Mononuclear cell (primary cell): ENCODE results near the gene CT47A1. TPM values are rescaled to one million over a fixed set of nuclear protein-coding genes. Genes with fewer than 3 reads are reported as not detected.
"Not testable (repeated sequence)": the region's sequence is repeated elsewhere in the genome, so short reads cannot be mapped to it uniquely, and the experiment has no call there.

Experiments
- H3K27me3 ChIP-seq: 2 replicates; pipeline ENCODE4 v1.6.0; 2011; ENCODE audit warnings: low read length, control low read depth; ENCODE audit not compliant: insufficient read depth
- H3K4me1 ChIP-seq: 2 replicates; pipeline ENCODE4 v1.5.1; 2011; ENCODE audit warnings: mild to moderate bottlenecking, low read length, control low read depth; ENCODE audit not compliant: insufficient read depth
- H3K4me3 ChIP-seq: 2 replicates; pipeline ENCODE4 v1.5.1; 2011; ENCODE audit warnings: mild to moderate bottlenecking, low read length, moderate library complexity
- H3K9me3 ChIP-seq: 2 replicates; pipeline ENCODE4 v1.5.1; 2011; ENCODE audit warnings: low read depth, mild to moderate bottlenecking, control low read depth, low read length
- total RNA-seq: library from RNA; depleted of rRNA; stranded (reverse); fragments of >200 nt; gene quantifications from one replicate; pipeline ENCODE4 v1.2.3, GENCODE V29; 2012

CT47A1 gene
- total RNA-seq, result not detected

DNA sequence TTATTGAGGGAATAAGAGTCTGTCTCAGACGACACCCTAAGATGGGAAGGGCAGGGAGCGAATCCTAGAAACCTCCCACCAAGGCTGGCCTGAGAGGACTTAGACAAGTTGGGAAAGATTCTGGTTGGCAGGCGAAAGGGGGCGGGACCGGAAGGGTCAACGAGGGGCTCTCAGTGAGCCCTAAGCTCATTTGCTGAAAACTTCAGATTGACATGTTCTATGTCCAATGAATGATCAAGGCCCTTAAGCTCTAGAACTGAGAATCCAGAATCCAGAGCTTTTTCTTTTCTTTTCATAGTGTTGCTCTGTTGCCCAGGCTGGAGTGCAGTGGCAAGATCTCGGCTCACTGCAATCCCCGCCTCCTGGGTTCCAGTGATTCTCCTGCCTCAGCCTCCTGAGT is at the start of gene CT47A1:
CT47A1 (minus strand) TSS at position 101 of the 400 bp plus-strand sequence. CDS start 231 bp downstream, outside the sequence.
- H3K4me3 ChIP-seq, H3K4me1 ChIP-seq, H3K9me3 ChIP-seq, H3K27me3 ChIP-seq: not testable (repeated sequence)

DNA sequence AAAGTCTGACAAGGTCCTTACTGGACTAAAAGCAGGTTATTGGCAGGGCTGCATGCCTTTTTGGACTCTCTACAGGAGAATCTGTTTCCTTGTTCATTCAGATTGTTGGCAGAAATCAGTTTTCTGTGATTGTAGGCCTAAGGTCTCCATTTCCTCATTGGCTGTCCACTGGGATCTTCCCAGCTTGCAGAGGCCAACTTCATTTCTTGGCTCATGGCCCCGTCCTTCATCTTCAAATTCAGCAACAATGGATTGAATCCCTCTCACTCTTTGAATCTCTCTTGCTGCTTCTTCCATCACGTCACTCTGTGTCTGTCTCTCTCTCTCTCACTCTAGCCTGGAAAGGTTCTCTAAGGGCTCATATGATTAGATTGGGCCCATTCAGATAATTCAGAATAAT is 47.0 kb upstream of the CT47A1 start:
- H3K4me1 ChIP-seq, result no peaks in the 10 kb centered on the region
- no peaks in the 10 kb centered on the region for H3K27me3 ChIP-seq
- no peaks in the 10 kb centered on the region for H3K9me3 ChIP-seq
- H3K4me3 ChIP-seq, result no peak overlapping the region

DNA sequence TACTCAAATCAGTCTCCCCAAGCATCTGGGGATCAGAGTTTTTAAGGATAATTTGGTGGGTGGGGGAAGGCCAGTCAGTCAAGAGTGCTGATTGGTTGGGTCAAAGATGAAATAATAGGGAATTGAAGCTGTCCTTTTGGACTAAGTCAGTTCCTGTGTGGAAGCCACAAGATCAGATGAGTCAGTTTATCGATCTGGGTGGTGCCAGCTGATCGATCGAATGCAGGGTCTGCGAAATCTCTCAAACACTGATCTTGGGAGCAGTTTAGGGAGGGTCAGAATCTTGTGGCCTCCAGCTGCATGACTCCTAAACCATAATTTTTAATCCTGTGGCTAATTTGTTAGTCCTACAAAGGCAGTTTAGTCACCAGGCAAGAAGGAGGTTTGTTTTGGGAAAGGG is 44.5 kb upstream of the CT47A1 start:
- Histone ChIP-seq H3K9me3 (no peaks in the 10 kb centered on the region), H3K27me3 (no peaks in the 10 kb centered on the region), H3K4me3 (no peak overlapping the region), H3K4me1 (no peaks in the 10 kb centered on the region)

DNA sequence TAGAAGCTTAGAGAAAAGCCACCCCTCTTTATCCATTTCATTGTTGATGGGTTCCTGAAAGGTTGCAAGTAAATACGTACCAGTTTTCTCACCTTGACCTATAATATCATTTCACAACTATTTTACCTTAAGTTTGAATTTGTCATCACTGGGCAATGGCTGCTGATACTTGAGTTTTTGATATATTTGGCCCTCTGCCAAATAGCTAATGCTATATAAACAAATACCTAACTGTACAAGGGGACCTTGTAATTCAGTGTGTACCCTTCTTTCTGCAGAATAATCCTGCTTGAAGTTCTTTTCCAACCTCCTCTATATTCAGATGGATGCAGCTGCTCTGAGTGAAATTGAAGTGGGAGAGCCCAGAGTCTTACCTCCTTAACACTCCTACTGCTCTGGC is 42.9 kb upstream of the CT47A1 start:
- Histone ChIP-seq H3K9me3 (no peaks in the 10 kb centered on the region), H3K4me3 (no peak overlapping the region), H3K4me1 (no peaks in the 10 kb centered on the region), H3K27me3 (no peaks in the 10 kb centered on the region)

DNA sequence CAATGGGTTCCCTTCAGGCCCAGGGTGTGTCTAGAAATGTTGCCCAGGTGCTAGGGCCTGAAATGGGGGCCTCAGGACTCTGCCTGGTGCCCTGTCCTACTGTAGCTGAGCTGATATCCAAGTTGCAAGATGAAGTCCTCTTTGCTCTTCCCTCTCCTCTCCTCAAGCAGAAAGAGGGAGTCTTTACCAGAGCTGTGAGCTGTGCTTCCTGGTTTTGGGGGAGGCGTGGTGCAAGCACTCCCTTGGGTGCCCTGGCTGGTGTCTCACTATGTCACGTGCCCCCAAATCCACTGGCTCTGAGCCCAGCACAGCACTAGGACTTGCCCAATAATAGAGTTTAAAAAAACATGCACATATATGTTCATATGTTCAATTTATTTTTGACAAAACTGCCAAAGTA is 29.3 kb upstream of the CT47A1 start:
- no peak overlapping the region for H3K4me3 ChIP-seq
- H3K4me1 ChIP-seq, result no peaks in the 10 kb centered on the region
- H3K27me3 ChIP-seq, result no peaks in the 10 kb centered on the region
- no peaks in the 10 kb centered on the region for H3K9me3 ChIP-seq

DNA sequence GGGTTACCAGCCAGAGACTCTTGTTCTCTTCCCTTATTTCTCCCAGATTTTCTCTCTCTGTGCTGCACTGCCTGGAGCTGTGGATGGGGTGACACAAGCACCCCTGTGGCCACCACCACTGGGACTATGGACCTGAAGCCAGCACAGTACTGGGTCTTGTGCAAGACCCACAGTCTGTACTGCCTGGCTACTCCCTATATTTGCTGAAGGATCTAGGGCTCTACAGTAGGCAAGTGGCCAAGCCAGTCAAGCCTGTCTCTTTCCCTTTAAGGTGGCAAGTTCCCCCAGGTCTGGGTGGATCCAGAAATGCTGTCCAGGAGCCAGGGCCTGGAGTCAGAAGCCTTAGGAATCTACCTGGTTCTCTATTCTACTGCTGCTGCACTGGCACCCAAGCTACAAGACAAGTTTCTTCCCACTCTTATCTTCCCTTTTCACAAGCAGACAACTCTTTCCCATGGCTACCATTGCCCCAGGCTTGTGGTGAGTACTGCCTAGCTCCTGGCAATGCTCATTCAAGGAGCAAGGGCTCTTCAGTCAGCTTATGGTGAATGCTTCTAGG is 28.4 kb upstream of the CT47A1 start:
- H3K4me3 ChIP-seq, result no peak overlapping the region
- H3K4me1 ChIP-seq, result no peaks in the 10 kb centered on the region
- no peaks in the 10 kb centered on the region for H3K27me3 ChIP-seq
- H3K9me3 ChIP-seq, result no peaks in the 10 kb centered on the region

DNA sequence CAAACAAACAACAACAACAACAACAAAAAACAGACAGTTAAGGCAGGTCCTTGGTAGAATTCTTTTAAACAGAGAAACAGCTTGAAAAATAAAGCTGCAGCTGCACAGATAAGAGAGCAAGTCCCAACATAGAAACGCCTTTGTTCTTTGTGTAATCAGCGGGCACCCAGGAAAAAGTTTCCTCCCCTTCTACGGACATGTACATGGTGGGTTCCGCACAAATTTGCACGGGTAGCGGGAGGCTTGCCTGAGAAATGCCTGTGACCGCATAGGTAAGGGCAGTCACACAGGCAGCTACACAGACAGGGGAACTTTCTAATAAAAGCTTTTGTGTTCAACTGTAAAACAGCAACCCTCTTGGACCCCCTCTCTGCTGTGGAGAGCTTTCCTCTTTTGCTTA is 25.7 kb upstream of the CT47A1 start:
- no peak overlapping the region for H3K4me3 ChIP-seq
- no peaks in the 10 kb centered on the region for H3K4me1 ChIP-seq
- H3K9me3 ChIP-seq, result no peaks in the 10 kb centered on the region
- no peaks in the 10 kb centered on the region for H3K27me3 ChIP-seq

DNA sequence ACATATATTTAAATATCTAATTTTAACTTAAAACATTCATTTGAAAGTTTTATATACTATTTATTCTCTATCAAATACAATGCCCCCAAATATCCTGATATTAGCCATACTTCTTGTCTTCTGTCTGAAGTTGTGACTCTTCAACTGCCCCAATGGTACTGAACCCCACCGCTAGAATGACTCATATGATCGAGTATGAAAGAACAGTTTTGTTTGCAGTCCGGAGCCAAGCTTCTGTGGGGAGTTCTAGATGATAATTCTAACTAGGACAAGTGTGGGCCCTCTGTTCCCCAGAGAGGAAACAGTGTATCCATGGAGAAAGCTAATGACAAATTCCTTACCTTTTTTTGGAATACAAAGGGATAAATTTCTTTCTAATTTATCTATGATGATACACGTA is 24.7 kb upstream of the CT47A1 start:
- no peaks in the 10 kb centered on the region for H3K27me3 ChIP-seq
- H3K9me3 ChIP-seq, result no peaks in the 10 kb centered on the region
- no peak overlapping the region for H3K4me3 ChIP-seq
- H3K4me1 ChIP-seq, result no peaks in the 10 kb centered on the region

DNA sequence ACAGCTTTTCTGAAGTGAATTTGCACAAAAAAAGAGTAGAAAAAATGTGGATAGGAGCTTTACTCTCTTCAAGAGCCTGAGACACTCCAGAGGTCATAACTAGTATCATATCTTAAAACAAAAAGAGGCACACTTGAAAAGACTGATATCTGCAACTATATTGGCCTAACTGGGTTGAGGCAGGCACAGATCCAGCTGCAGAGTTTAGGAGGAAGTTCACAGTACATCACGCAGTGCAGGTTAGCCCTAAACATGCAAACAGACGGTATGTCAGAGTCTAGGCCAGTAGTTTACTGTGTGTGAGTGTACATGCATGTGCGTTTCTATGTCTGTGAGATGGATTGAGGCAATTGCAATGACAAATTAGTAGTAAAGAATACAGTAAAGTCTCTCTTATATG is 24.2 kb upstream of the CT47A1 start:
- Histone ChIP-seq H3K4me3 (no peak overlapping the region), H3K4me1 (no peaks in the 10 kb centered on the region), H3K9me3 (no peaks in the 10 kb centered on the region), H3K27me3 (no peaks in the 10 kb centered on the region)

DNA sequence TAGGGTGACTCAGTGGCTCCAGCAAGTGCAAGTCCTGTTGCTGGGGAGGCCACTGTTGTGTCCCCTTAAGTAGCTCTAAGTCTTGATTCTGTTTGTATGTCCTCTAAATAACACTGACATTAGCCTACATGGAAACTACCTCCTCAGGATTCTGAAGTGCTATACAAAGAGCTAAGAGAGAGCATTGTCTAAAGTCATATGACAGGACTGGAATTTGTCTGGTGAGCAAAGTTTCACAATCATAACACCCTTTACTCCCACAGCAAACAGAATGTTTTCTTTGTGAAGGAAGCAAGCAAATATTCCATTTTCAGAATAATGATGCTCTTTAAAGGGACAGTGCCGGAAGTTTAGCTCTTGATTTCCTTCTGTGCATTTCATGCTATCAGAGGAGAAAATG is 23.4 kb upstream of the CT47A1 start:
- Histone ChIP-seq H3K9me3 (no peaks in the 10 kb centered on the region), H3K4me3 (no peak overlapping the region), H3K4me1 (no peaks in the 10 kb centered on the region), H3K27me3 (no peaks in the 10 kb centered on the region)

DNA sequence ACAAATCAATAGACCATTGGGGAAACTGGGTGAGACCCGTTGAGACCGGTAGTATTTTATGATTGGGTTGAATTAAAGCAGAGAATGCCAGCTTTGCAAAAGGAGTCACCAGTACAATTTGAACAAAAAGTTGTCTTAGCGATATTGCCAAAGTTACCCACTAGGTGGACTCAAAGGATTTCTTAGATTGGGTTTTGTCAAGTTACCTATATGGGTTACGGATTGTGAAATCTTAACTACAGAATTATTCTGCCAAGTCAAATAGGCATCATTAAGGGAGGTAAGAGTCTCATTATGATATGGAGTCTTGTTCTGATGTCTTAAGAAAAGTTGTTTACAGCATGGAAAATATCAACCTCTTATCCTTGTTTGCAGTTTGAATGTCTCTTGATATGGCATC is 15.0 kb upstream of the CT47A1 start:
- Histone ChIP-seq H3K27me3 (no peaks in the 10 kb centered on the region), H3K4me1 (no peaks in the 10 kb centered on the region), H3K9me3 (no peaks in the 10 kb centered on the region), H3K4me3 (no peak overlapping the region)

DNA sequence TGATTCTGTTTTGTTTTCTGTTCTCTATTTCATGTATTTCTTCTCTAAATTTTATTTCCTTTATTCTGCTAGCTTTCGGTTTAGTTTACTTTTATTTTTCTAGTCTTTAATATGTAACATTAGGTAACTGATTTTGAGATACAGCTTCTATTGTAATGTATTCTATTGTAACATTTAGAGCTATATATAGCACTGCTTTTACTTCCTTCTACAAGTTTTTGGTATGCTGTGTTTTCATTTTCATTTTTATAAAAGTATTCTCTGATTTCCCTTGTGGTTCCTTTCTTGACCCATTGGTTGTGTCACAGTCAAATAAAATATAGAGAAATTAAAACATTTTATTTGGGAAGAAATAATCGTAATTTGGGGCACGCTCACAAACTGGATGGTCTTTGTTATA is 13.9 kb upstream of the CT47A1 start:
- H3K4me3 ChIP-seq, result no peak overlapping the region
- no peaks in the 10 kb centered on the region for H3K27me3 ChIP-seq
- no peaks in the 10 kb centered on the region for H3K9me3 ChIP-seq
- H3K4me1 ChIP-seq, result no peaks in the 10 kb centered on the region

DNA sequence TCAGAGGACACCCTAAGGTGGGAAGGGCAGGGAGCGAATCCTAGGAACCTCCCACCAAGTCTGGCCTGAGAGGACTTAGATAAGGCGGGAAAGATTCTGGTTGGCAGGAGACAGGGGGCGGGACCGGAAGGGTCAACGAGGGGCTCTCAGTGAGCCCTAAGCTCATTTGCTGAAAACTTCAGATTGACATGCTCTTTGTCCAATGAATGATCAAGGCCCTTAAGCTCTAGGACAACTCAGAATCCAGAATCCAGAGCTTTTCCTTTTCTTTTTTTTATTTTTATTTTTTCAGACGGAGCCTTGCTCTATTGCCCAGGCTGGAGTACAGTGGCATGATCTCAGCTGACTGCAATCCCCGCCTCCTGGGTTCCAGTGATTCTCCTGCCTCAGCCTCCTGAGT is 29.1 kb downstream of the CT47A1 start, which contains the start of gene CT47A7:
CT47A7 (minus strand) TSS at position 101 of the 400 bp plus-strand sequence. CDS start 255 bp downstream, outside the sequence.
- H3K9me3 ChIP-seq, H3K4me3 ChIP-seq, H3K27me3 ChIP-seq, H3K4me1 ChIP-seq: not testable (repeated sequence)

Other genes starting within 250 kb of the CT47A1 start
- not detected for gene CT47B1, start 109.9 kb downstream of the CT47A1 start, total RNA-seq
- gene CT47A11, start 48.6 kb downstream of the CT47A1 start, total RNA-seq, result not detected
- not detected for gene CT47A10, start 43.7 kb downstream of the CT47A1 start, total RNA-seq
- gene CT47A9, start 38.9 kb downstream of the CT47A1 start, total RNA-seq, result not detected
- gene CT47A8, start 34.0 kb downstream of the CT47A1 start, total RNA-seq, result not detected
- gene CT47A7, start 29.2 kb downstream of the CT47A1 start, total RNA-seq, result not detected
- not detected for gene CT47A6, start 24.3 kb downstream of the CT47A1 start, total RNA-seq
- not detected for gene CT47A5, start 19.4 kb downstream of the CT47A1 start, total RNA-seq
- not detected for gene CT47A4, start 14.6 kb downstream of the CT47A1 start, total RNA-seq
- not detected for gene CT47A3, start 9.7 kb downstream of the CT47A1 start, total RNA-seq
- gene CT47A2, start 4.8 kb downstream of the CT47A1 start, total RNA-seq, result not detected
- 0.84 TPM for gene GLUD2, start 61.9 kb upstream of the CT47A1 start, total RNA-seq